Neural progenitor cell (in vitro differentiated cells): Measurements from ENCODE around the gene KRT3. TPM values are rescaled to one million over a fixed set of nuclear protein-coding genes. Genes with fewer than 3 reads are reported as not detected.

Source experiments
- DNase-seq: peaks from one replicate; pipeline ENCODE4 v3.0.0-alpha.2; 2016; ENCODE audit warnings: low spot score
- H2AFZ ChIP-seq: fragments of 200-600 bp; sonication (generic); replicated peaks from 2 replicates; pipeline ENCODE4 v1.6.1; 2016; ENCODE audit warnings: antibody characterized with exemption
- H3F3A ChIP-seq: fragments of 200-600 bp; sonication (generic); 2 replicates; pipeline ENCODE4 v1.6.1; 2016; ENCODE audit warnings: antibody characterized with exemption, low read depth
- H3K27ac ChIP-seq: fragments of 200-600 bp; sonication (generic); 2 replicates; pipeline ENCODE4 v1.5.1; 2016; ENCODE audit warnings: mild to moderate bottlenecking
- H3K27me3 ChIP-seq: fragments of 200-600 bp; sonication (generic); 2 replicates; pipeline ENCODE4 v1.6.1; 2016; ENCODE audit warnings: mild to moderate bottlenecking, moderate library complexity
- H3K36me3 ChIP-seq: fragments of 200-600 bp; sonication (generic); 2 replicates; pipeline ENCODE4 v1.5.1; 2016
- H3K4me1 ChIP-seq: fragments of 200-600 bp; sonication (generic); 2 replicates; pipeline ENCODE4 v1.6.1; 2016; ENCODE audit warnings: mixed run types
- H3K4me2 ChIP-seq: fragments of 200-600 bp; sonication (generic); 2 replicates; pipeline ENCODE4 v1.6.1; 2016
- H3K4me3 ChIP-seq: fragments of 200-600 bp; sonication (generic); 2 replicates; pipeline ENCODE4 v1.5.1; 2016
- H3K79me2 ChIP-seq: fragments of 200-600 bp; sonication (generic); 2 replicates; pipeline ENCODE4 v1.6.1; 2016; ENCODE audit warnings: low read depth
- H3K9ac ChIP-seq: fragments of 200-600 bp; sonication (generic); 2 replicates; pipeline ENCODE4 v1.6.1; 2016
- H3K9me3 ChIP-seq: fragments of 200-600 bp; sonication (generic); 2 replicates; pipeline ENCODE4 v1.5.1; 2016; ENCODE audit warnings: low read depth
- H4K20me1 ChIP-seq: fragments of 200-600 bp; sonication (generic); 2 replicates; pipeline ENCODE4 v1.6.1; 2016; ENCODE audit warnings: low read depth
- H3K27ac Mint-ChIP-seq: 3 replicates; pipeline ENCODE4 v1.8.0; 2021; ENCODE audit warnings: mixed read lengths
- H3K27me3 Mint-ChIP-seq: 2 replicates; pipeline ENCODE4 v1.8.0; 2022; ENCODE audit warnings: low read depth, mild to moderate bottlenecking, inconsistent platforms, moderate library complexity, mixed read lengths; ENCODE audit not compliant: insufficient read depth
- H3K36me3 Mint-ChIP-seq: 3 replicates; pipeline ENCODE4 v1.8.0; 2021; ENCODE audit warnings: mixed read lengths
- H3K4me1 Mint-ChIP-seq: 3 replicates; pipeline ENCODE4 v1.8.0; 2021; ENCODE audit warnings: mixed read lengths
- H3K4me3 Mint-ChIP-seq: 3 replicates; pipeline ENCODE4 v1.8.0; 2021; ENCODE audit warnings: mild to moderate bottlenecking, moderate library complexity, mixed read lengths
- H3K9me3 Mint-ChIP-seq: 3 replicates; pipeline ENCODE4 v1.8.0; 2020; ENCODE audit warnings: mixed read lengths
- CTCF ChIP-seq: fragments of 200-600 bp; sonication (generic); IDR thresholded peaks from 2 replicates; pipeline ENCODE4 v1.5.1; 2017; ENCODE audit warnings: antibody characterized with exemption, mild to moderate bottlenecking
- EZH2 ChIP-seq: fragments of 200-600 bp; sonication (generic); IDR thresholded peaks from 2 replicates; pipeline ENCODE4 v1.6.1; 2017; ENCODE audit warnings: antibody characterized with exemption, mild to moderate bottlenecking, moderate library complexity
- EZH2phosphoT487 ChIP-seq: fragments of 200-600 bp; sonication (generic); IDR thresholded peaks from 2 replicates; pipeline ENCODE4 v1.6.1; 2017; ENCODE audit warnings: antibody characterized with exemption
- total RNA-seq: library from RNA; depleted of rRNA; stranded (reverse); fragments of >200 nt; gene quantifications from 2 replicates; pipeline ENCODE4 v1.2.3, GENCODE V29; 2015; ENCODE audit warnings: low replicate concordance

The KRT3 gene
- total RNA-seq, 1 donor from 2014 or later: not detected

- Histone ChIP-seq H3F3A (no peaks in the 10 kb centered on the region), H3K9me3 (no peaks in the 10 kb centered on the region), H3K36me3 (no peaks in the 10 kb centered on the region), H3K4me3 (no peak overlapping the region), H4K20me1 (no peaks in the 10 kb centered on the region), H3K4me1 (no peaks in the 10 kb centered on the region), H2AFZ (no peak overlapping the region), H3K79me2 (no peaks in the 10 kb centered on the region), H3K4me2 (no peak overlapping the region), H3K27ac (no peak overlapping the region), H3K27me3 (peaks cover 37% of the 10 kb centered on the region), H3K9ac (no peak overlapping the region)
- H3K4me1 Mint-ChIP-seq: no peaks in the 10 kb centered on the region
- H3K27ac Mint-ChIP-seq: no peak overlapping the region
- peaks cover 8% of the 10 kb centered on the region for H3K27me3 Mint-ChIP-seq
- peaks cover 6% of the 10 kb centered on the region for H3K9me3 Mint-ChIP-seq
- TF ChIP-seq EZH2phosphoT487 (no peak), EZH2 (no peak), CTCF (no peak)
- H3K4me3 Mint-ChIP-seq: no peak overlapping the region
- H3K36me3 Mint-ChIP-seq: no peaks in the 10 kb centered on the region
- no peak for DNase-seq
These were observed 39.5 kb downstream of the KRT3 start for GRCh38 chr12:52756281-52756960.

GRCh38 chr12:52755533-52755932 is 40.4 kb downstream of the KRT3 start:
- Histone ChIP-seq H3K9ac (no peak overlapping the region), H3K79me2 (no peaks in the 10 kb centered on the region), H2AFZ (no peak overlapping the region), H3F3A (no peaks in the 10 kb centered on the region), H3K4me3 (no peak overlapping the region), H3K9me3 (no peaks in the 10 kb centered on the region), H3K4me2 (no peak overlapping the region), H4K20me1 (no peaks in the 10 kb centered on the region), H3K4me1 (no peaks in the 10 kb centered on the region), H3K36me3 (no peaks in the 10 kb centered on the region), H3K27ac (no peak overlapping the region), H3K27me3 (peaks cover 46% of the 10 kb centered on the region)
- H3K9me3 Mint-ChIP-seq: no peaks in the 10 kb centered on the region
- no peak for DNase-seq
- no peaks in the 10 kb centered on the region for H3K4me1 Mint-ChIP-seq
- TF ChIP-seq EZH2: no peak
- TF ChIP-seq CTCF: no peak
- TF ChIP-seq EZH2phosphoT487: no peak
- H3K27ac Mint-ChIP-seq: no peak overlapping the region
- no peak overlapping the region for H3K4me3 Mint-ChIP-seq
- peaks cover 11% of the 10 kb centered on the region for H3K27me3 Mint-ChIP-seq
- no peaks in the 10 kb centered on the region for H3K36me3 Mint-ChIP-seq

GRCh38 chr12:52754135-52754534 is 41.8 kb downstream of the KRT3 start:
- DNase-seq: no peak
- H2AFZ ChIP-seq: no peak overlapping the region
- H3F3A ChIP-seq: no peaks in the 10 kb centered on the region
- H3K36me3 ChIP-seq: no peaks in the 10 kb centered on the region
- H3K27me3 ChIP-seq: peaks cover 60% of the 10 kb centered on the region
- H4K20me1 ChIP-seq: no peaks in the 10 kb centered on the region
- Mint-ChIP-seq H3K27me3 (peaks cover 11% of the 10 kb centered on the region), H3K4me3 (no peak overlapping the region), H3K36me3 (no peaks in the 10 kb centered on the region), H3K9me3 (no peaks in the 10 kb centered on the region), H3K27ac (no peak overlapping the region), H3K4me1 (no peaks in the 10 kb centered on the region)
- no peaks in the 10 kb centered on the region for H3K9me3 ChIP-seq
- no peak overlapping the region for H3K4me2 ChIP-seq
- H3K4me1 ChIP-seq: no peaks in the 10 kb centered on the region
- no peaks in the 10 kb centered on the region for H3K79me2 ChIP-seq
- no peak overlapping the region for H3K27ac ChIP-seq
- TF ChIP-seq EZH2phosphoT487 (no peak), CTCF (no peak), EZH2 (no peak)
- no peak overlapping the region for H3K4me3 ChIP-seq
- no peak overlapping the region for H3K9ac ChIP-seq
